Endothelial cell of umbilical vein (primary cell): ENCODE data around the gene KCNG2. TPM values are rescaled to one million over a fixed set of nuclear protein-coding genes. Genes with fewer than 3 reads are reported as not detected.

ENCODE experiments used
- BruUV-seq: library from RNA; stranded (reverse); fragments of 400-500 nt; replicated peaks from 2 replicates; lab custom pipeline; 2021; lab: Mats Ljungman, UMichigan
- CTCF ChIA-PET: fragments of 300-600, 350-600 bp; sonication (Branson Sonifier 250); formaldehyde crosslinking; loops from one replicate; lab custom pipeline; 2021; ENCODE audit warnings: antibody characterized with exemption, inconsistent platforms; lab: Charles Lee
- POLR2A ChIA-PET: fragments of 300-600, 350-600 bp; sonication (Branson Sonifier 250); formaldehyde crosslinking; loops from one replicate; lab custom pipeline; 2021; ENCODE audit warnings: antibody characterized with exemption, inconsistent platforms; lab: Charles Lee
- DNase-seq: peaks from one replicate; pipeline ENCODE4 v3.0.0-alpha.2; 2011; ENCODE audit warnings: low read depth, low spot score
- FAIRE-seq: peaks from 2 replicates; lab custom pipeline; 2011; peaks lifted over from hg19 to GRCh38; lab: Jason Lieb, UNC
- H2AFZ ChIP-seq: 2 replicates; pipeline ENCODE4 v1.6.0; 2012; ENCODE audit warnings: low read depth, low read length, control low read depth, inconsistent platforms
- H3K27ac ChIP-seq: 2 replicates; pipeline ENCODE4 v1.5.1; 2011; ENCODE audit warnings: low read depth, mild to moderate bottlenecking, control low read depth, low read length, moderate library complexity; ENCODE audit not compliant: insufficient read depth
- H3K27me3 ChIP-seq, 2 experiments: 2 replicates each; pipeline versions ENCODE4 v1.6.0 to v1.6.1; 2011; ENCODE audit warnings: low read length in 2 of 2, mixed read lengths in 1 of 2; ENCODE audit not compliant: control insufficient read depth in 2 of 2, insufficient read depth in 2 of 2
- H3K36me3 ChIP-seq, 2 experiments: 2 replicates in 1 of 2; 3 replicates in 1 of 2; pipeline ENCODE4 v1.5.1; 2011; ENCODE audit warnings: low read length in 2 of 2, mild to moderate bottlenecking in 1 of 2, moderate library complexity in 1 of 2; ENCODE audit not compliant: control insufficient read depth in 2 of 2, insufficient read depth in 2 of 2; ENCODE audit errors: extremely low read depth in 1 of 2
- H3K4me1 ChIP-seq: 3 replicates; pipeline ENCODE4 v1.5.1; 2011; ENCODE audit warnings: mild to moderate bottlenecking, low read length; ENCODE audit not compliant: control insufficient read depth, insufficient read depth; ENCODE audit errors: extremely low read depth
- H3K4me2 ChIP-seq: 2 replicates; pipeline ENCODE4 v1.6.1; 2011; ENCODE audit warnings: low read length, control low read depth, mixed read lengths; ENCODE audit not compliant: insufficient read depth
- H3K4me3 ChIP-seq, 3 experiments: fragments of 200-600 bp in 1 of 3; sonication (generic), shearing (Covaris generic) in 1 of 3; replicated peaks in 1 of 3; 2 replicates each; pipeline ENCODE4 v1.5.1; 2011 to 2016; ENCODE audit warnings: control low read depth in 3 of 3, low read length in 3 of 3, mild to moderate bottlenecking in 2 of 3, inconsistent platforms in 1 of 3, low read depth in 1 of 3, moderate library complexity in 1 of 3; ENCODE audit not compliant: insufficient read depth in 1 of 3
- H3K79me2 ChIP-seq: 2 replicates; pipeline ENCODE4 v1.6.0; 2012; ENCODE audit warnings: low read length, inconsistent platforms; ENCODE audit not compliant: control insufficient read depth, insufficient read depth
- H3K9ac ChIP-seq: replicated peaks from 2 replicates; pipeline ENCODE3; 2011; ENCODE audit warnings: low read length, control low read depth; ENCODE audit not compliant: insufficient read depth; ENCODE audit errors: extremely low read depth
- H3K9me1 ChIP-seq: replicated peaks from 3 replicates; pipeline ENCODE4 v1.6.0; 2011; ENCODE audit warnings: mild to moderate bottlenecking, low read length; ENCODE audit not compliant: control insufficient read depth, insufficient read depth; ENCODE audit errors: extremely low read depth
- H3K9me3 ChIP-seq: replicated peaks from 2 replicates; pipeline ENCODE4 v1.5.1; 2012; ENCODE audit warnings: low read length, inconsistent platforms; ENCODE audit not compliant: control insufficient read depth, insufficient read depth
- H4K20me1 ChIP-seq: replicated peaks from 2 replicates; pipeline ENCODE3; 2011; ENCODE audit warnings: mild to moderate bottlenecking, low read length; ENCODE audit not compliant: control insufficient read depth, insufficient read depth; ENCODE audit errors: extremely low read depth
- EZH2 ChIP-seq: IDR thresholded peaks from 2 replicates; pipeline ENCODE4 v1.6.1; 2012; ENCODE audit warnings: borderline replicate concordance, low read depth, mild to moderate bottlenecking, moderate library complexity, low read length, inconsistent platforms; ENCODE audit not compliant: severe bottlenecking
- FOS ChIP-seq: IDR thresholded peaks from 2 replicates; pipeline ENCODE4 v1.6.1; 2011; ENCODE audit warnings: mild to moderate bottlenecking, low read length, moderate library complexity, borderline replicate concordance; ENCODE audit not compliant: insufficient read depth
- GATA2 ChIP-seq: IDR thresholded peaks from 2 replicates; pipeline ENCODE4 v1.7.0; 2011; ENCODE audit warnings: low read depth, mild to moderate bottlenecking, moderate library complexity, mixed read lengths, low read length; ENCODE audit not compliant: insufficient read length, insufficient read depth
- JUN ChIP-seq: IDR thresholded peaks from 2 replicates; pipeline ENCODE4 v1.6.1; 2011; ENCODE audit warnings: borderline replicate concordance, low read depth; ENCODE audit not compliant: insufficient read length, insufficient read depth
- MYC ChIP-seq: IDR thresholded peaks from one replicate; pipeline ENCODE4 v1.6.1; 2011; ENCODE audit warnings: mild to moderate bottlenecking, low read depth, low read length
- POLR2A ChIP-seq: IDR thresholded peaks from 2 replicates; pipeline ENCODE4 v1.6.1; 2012; ENCODE audit warnings: low read depth, mild to moderate bottlenecking, control low read depth, low read length
- POLR2AphosphoS5 ChIP-seq: IDR thresholded peaks from 2 replicates; pipeline ENCODE4 v1.6.1; 2012; ENCODE audit warnings: low read depth, mild to moderate bottlenecking, control low read depth, low read length, moderate library complexity; ENCODE audit not compliant: insufficient read depth
- dilution Hi-C: fragments of 300-500 bp; cut with MboI; formaldehyde crosslinking; loops from one replicate; pipeline ENCODE4 v1.15.0; 2019; ENCODE audit warnings: low sequenced_read_pairs; ENCODE audit not compliant: extremely low pct_ligation_motif_present
- intact Hi-C: fragments of 100-400 bp; cut with micrococcal nuclease; formaldehyde crosslinking; loops from one replicate; pipeline ENCODE4 v1.10.0; 2022
- polyA plus RNA-seq, 4 experiments: library from polyadenylated mRNA; depleted of rRNA in 3 of 4; stranded (reverse) in 3 of 4; unstranded in 1 of 4; fragments of >200 nt; gene quantifications; 2 replicates each; pipeline versions ENCODE4 v1.2.1 to v1.2.3, GENCODE V29; 2011 to 2012; ENCODE audit warnings: missing spikeins in 1 of 4
- total RNA-seq: library from RNA; stranded (reverse); gene quantifications from 2 replicates; pipeline ENCODE4 v1.2.3, GENCODE V29; 2021
- TF ChIP-seq, protein P1 (sequence below): IDR thresholded peaks from 2 replicates; pipeline ENCODE4 v1.6.1; 2011; ENCODE audit not compliant: insufficient read depth, insufficient read length
- TF ChIP-seq, protein P2 (sequence below), 2 donors: IDR thresholded peaks; 1 replicate in 1 of 2; 2 replicates in 1 of 2; pipeline ENCODE4 v1.5.1; 2011; ENCODE audit warnings: low read length in 2 of 2, mild to moderate bottlenecking in 2 of 2, moderate library complexity in 2 of 2, control low read depth in 1 of 2, inconsistent platforms in 1 of 2, low read depth in 1 of 2; ENCODE audit not compliant: insufficient read depth in 1 of 2; ENCODE audit errors: extremely low read depth in 1 of 2

KCNG2 gene
- total and polyA plus RNA-seq, 2 donors (not counting 3 experiments of a cell fraction or from before 2014, with no cell fraction given) = not detected

DNA sequence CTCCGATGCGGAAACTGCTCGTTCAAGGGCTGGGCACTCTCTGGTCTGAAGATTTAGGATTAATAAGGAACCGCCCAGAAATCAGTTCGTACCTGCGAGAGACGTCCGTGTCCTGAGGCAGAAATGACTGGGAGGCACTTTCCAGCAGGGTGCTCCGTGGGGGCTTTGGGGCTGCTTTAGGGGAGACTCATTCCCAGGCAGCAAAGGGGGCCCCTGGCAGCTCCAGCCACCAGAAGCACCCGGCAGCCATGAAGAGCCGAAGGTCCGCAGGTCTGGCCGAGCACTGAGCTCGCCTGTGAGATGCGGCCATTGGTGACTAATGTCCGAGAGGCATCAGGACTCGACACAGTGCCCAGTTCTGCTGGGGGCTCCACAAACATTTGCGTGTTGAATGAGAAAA, 20.9 kb downstream of the KCNG2 start:
- H3K27ac ChIP-seq = no peak overlapping the region
- intact Hi-C loops (no loop called here), dilution Hi-C loops (no loop called here)
- ChIA-PET CTCF (interaction anchor here (1.4 kb wide), 1 partner anchor 20 kb away, joined by 3 read pairs; the partner anchor contains the start of gene KCNG2), POLR2A (no interaction called here)
- TF ChIP-seq FOS (no peak), POLR2AphosphoS5 (no peak), POLR2A (no peak), EZH2 (no peak), GATA2 (no peak), MYC (no peak), JUN (no peak)
- TF ChIP-seq, protein P1, sequence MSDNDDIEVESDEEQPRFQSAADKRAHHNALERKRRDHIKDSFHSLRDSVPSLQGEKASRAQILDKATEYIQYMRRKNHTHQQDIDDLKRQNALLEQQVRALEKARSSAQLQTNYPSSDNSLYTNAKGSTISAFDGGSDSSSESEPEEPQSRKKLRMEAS = no peak
- TF ChIP-seq, protein P2, sequence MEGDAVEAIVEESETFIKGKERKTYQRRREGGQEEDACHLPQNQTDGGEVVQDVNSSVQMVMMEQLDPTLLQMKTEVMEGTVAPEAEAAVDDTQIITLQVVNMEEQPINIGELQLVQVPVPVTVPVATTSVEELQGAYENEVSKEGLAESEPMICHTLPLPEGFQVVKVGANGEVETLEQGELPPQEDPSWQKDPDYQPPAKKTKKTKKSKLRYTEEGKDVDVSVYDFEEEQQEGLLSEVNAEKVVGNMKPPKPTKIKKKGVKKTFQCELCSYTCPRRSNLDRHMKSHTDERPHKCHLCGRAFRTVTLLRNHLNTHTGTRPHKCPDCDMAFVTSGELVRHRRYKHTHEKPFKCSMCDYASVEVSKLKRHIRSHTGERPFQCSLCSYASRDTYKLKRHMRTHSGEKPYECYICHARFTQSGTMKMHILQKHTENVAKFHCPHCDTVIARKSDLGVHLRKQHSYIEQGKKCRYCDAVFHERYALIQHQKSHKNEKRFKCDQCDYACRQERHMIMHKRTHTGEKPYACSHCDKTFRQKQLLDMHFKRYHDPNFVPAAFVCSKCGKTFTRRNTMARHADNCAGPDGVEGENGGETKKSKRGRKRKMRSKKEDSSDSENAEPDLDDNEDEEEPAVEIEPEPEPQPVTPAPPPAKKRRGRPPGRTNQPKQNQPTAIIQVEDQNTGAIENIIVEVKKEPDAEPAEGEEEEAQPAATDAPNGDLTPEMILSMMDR (IDR thresholded peaks at IDR 0.05; ENCODE audit: extremely low read depth in 1 of 2, insufficient read depth in 1 of 2, low read depth in 1 of 2, low read length in 2 of 2) = no peak
- H2AFZ ChIP-seq = no peak overlapping the region
- no TSS peak for BruUV-seq
- H3K79me2 ChIP-seq = no peaks in the 10 kb centered on the region
- no peak overlapping the region for H3K4me3 ChIP-seq
- H3K9me1 ChIP-seq = no peaks in the 10 kb centered on the region
- no peak for FAIRE-seq
- H3K4me2 ChIP-seq = no peak overlapping the region
- H4K20me1 ChIP-seq = no peaks in the 10 kb centered on the region
- H3K4me1 ChIP-seq = no peaks in the 10 kb centered on the region
- H3K9ac ChIP-seq = no peak overlapping the region
- H3K9me3 ChIP-seq = no peaks in the 10 kb centered on the region
- H3K27me3 ChIP-seq = peaks cover 0 to 2% of the 10 kb centered on the region in 2 experiments
- no peak for DNase-seq
- H3K36me3 ChIP-seq = no peaks in the 10 kb centered on the region
